Effector CD4-positive, alpha-beta T cell (primary cell): Measurements from ENCODE around the gene DBNDD1.
"Not testable (repeated sequence)": the region's sequence is repeated elsewhere in the genome, so short reads cannot be mapped to it uniquely, and the experiment has no call there.

ENCODE experiments used
- DNase-seq: peaks from one replicate; pipeline ENCODE4 v3.0.0-alpha.2; 2020

Gene DBNDD1

DNA sequence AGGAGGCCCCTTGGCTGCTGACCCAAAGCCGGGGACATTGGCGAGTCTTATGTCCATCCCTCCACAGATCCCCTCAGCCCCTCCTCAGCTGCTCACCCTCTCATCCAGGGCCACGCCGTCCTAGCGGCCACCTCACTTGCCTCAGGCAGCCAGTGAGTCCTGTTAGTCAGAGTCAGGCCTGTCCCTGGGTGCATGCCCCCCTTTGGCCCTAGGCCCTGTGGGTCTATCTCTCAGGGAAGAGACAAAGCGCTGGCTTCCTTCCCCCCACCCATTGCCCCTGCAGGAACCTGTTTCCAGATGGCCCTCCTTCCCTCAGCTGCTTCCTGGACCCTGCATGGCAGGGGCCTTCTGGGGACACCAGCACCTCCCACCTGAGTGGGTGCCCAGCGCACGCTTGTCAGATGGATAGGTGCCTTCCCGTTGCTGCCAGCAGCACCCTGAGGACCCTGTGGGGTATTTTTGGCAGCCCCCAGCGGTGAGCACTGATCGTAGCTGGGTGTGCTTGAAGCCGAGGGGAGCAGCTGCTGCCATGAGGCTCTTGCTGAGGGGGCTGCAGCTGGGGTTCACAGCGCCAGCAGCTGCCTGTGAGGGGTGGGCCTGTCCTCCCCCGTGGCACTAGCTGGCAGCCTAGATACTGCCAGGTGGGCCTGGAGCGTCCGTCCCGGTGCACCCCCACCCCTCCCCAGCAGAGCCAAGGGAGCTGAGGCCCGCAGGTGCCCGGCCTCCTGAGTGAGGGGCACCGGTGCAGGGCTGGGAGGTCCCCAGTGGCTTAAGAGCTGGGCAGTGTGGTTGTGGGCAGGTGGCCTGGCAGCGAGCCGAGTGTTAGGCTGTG, 8.4 kb downstream of the DBNDD1 start:
- DNase-seq, result no peak

DNA sequence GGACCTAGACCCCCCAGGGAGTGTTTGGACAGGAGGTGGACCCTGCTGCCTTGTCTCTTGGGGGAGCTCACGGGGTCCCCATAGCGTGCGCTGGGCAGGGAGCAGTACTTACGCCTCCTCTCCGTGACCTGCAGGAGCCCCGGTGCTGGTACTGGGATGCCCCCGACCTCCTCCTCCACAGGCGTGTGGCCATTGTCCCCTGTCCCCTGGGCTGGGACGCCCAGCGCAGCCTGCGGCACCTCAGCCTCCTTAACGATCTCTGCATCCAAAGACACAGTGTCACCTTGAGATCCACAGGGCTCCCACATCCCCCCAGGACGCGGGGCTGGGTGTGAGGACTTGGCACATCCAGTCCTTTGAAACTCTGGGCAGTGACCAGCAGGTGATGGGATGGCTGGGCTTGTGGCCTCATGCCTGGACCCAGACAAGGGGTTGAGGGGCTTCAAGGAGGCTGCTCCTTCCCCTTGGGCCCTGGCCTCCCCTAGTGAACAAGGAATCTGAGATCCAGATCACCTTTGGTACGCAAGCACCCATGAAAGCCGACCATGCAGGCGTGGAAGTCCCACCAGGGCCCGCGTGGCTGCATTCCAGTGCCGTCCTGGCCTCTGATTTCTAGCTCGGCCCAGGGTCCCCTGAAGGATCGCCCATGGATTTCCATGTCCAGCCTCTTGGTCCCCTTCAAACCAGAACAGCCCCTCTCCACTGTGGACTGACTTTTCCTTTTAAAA, 9.9 kb downstream of the DBNDD1 start:
- DNase-seq, result no peak

DNA sequence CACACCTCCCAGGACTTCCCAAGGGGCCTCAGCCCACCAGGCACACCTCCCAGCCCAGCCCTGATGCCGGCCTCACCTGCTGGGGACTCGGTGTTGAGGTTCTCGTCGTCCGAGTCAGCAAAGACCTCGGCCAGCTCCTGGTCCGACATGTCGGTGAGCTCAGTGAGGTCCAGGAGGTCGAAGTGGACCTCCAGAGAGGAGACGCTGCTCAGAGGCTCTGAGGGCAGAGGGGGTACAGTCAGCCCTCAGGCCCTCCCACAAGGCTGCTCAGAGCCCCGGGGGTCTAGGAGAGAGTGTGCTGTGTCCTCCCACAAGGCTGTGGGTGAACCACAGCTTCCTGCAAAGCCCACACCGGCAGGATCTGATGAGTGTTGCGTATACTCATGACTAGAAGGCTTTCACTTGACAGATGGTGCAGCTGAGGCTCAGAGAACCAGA, 10.5 kb downstream of the DBNDD1 start:
- peak; percentile 30 for DNase-seq

DNA sequence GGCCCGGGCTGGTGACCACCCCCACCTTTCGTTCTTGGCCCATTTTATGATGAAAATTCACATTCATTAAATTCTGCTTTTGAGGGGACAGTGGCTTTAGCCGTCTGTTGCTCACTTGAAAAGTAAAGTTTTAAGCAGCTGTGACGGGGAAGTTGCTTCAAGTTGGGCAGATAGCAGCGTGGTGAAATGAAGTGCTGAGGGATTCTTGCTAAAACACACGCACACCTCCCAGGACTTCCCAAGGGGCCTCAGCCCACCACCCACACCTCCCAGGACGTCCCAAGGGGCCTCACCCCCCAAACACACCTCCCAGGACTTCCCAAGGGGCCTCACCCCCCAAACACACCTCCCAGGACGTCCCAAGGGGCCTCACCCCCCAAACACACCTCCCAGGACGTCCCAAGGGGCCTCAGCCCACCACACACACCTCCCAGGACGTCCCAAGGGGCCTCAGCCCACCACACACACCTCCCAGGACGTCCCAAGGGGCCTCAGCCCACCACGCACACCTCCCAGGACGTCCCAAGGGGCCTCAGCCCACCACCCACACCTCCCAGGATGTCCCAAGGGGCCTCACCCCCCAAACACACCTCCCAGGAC, 11.5 kb downstream of the DBNDD1 start:
- DNase-seq, result not testable (repeated sequence)

DNA sequence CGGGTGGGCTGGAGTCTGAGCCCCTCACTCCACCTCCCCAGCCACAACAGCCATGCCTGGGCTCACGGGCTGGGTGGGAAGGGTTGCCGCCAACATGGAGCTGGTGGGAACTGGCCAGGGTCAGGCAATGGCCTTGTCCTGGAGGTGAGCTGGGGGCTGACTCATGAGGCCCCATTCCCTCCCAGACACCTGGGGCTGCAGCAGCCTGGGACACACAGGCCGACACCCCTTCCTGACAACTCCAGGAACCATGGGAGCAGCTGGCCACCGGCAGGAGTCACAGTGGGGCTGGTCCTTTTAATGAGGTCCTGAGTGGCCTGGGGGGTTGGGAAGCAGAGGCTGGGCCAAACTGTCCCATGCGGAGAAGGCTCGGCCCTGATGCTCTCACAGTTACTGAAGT, 12.2 kb downstream of the DBNDD1 start:
- no peak for DNase-seq

DNA sequence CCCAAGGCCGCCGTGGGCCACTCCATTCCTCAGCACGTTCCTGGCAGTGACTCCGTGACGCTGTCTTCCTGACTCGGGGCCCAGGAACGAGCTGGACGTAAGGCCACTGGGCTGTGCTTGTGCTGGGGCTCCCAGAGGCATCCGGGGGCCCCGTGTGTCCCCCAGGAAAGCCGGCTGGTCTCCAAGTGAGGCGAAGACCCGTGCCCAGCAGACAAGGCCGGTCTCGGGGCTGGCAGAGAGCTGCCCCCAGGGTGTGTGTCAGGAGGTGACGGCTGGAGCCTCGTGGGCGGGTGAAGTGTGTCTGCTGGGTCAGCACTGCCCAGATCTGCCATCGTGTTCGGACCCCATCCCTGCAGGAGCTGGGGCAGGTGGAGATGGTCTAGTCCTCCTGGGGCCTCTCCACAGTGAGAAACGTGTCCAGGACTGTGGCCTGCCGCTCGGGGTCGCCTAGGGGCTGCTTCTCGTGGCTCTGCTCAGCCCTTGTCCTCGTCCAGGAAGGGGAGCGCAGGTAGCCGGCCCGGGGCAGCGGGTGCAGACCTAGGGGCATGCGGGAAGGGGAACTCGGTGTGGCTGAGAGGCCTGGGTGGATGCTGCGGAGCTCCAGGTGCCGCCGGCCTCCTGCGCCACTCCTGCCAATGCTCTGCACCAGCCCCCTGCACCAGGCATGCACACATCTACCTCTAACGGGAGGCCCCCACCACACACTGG, 13.1 kb downstream of the DBNDD1 start:
- DNase-seq, result no peak

DNA sequence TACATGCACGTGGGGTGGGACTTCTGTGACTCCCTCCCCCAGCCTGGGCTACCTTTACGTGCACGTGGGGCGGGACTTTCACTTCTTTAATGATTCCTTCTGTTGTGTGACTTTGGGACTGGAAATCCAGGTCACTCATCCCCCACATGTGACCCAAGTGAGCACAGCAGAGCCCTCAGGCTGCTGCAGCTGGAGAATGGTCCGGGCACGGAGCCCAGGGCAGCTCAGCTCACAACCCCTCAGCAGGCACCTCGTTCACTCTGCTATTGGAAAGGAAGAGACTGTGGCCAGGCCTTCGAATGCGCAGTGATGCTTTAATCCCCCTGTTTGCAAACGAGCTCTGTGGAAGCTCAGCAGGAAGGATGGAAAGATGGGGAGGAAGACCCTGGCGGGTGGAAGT, 14.7 kb downstream of the DBNDD1 start:
- no peak for DNase-seq

DNA sequence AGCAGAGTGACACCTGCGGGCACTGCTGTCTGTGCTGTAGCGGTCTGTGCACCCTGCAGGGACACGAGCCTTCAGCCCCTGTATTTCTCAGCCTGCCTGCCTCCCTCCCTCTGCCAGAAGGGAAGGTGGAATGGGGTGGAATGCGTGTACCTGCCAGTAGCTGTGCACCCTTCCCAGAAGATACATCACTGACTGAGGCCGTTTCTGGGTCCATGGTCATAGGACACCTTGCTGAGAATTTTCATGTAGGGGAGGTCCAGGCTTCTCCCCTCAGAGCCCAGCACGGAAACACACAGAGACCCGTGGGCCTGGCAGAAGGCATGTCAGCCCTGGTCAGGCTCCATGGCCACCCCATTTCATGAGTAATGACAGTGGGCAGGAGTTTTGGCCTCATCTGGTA, 16.5 kb downstream of the DBNDD1 start:
- DNase-seq, result no peak

DNA sequence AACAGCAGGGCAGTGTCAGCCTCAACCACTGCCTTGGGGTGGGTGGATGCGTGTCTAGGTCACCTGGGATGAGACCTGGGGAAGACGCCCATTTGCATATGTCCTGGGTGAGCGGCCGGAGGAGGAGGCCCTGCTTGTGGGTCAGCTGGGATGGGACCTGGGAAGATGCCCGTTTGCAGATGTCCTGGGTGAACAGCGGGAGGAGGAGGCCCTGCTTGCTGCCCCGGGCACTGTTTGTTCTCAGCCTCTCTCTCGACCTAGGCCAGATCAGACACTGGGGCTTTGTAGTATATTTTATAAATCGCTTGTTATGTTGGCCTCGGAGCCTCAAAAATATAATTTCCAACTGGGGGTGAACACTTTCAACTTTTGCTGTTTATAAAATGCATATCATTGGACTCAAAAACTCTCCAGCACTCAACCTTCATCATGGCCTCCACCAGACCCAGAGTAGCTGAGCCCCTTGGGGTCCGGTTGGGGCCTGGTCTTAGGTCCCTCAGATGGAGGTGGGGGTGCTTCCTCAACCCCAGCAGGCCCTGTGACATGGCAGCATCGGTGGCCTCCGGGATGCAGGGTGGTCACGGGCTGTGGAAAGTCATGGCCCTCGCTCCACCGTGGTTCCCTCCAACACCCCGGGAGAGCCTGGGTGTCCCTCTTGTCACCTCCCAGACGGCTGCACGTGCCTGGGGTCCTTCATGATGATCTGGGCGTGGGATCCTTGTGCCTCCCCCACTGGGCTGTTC, 17.3 kb downstream of the DBNDD1 start:
- DNase-seq, result no peak

DNA sequence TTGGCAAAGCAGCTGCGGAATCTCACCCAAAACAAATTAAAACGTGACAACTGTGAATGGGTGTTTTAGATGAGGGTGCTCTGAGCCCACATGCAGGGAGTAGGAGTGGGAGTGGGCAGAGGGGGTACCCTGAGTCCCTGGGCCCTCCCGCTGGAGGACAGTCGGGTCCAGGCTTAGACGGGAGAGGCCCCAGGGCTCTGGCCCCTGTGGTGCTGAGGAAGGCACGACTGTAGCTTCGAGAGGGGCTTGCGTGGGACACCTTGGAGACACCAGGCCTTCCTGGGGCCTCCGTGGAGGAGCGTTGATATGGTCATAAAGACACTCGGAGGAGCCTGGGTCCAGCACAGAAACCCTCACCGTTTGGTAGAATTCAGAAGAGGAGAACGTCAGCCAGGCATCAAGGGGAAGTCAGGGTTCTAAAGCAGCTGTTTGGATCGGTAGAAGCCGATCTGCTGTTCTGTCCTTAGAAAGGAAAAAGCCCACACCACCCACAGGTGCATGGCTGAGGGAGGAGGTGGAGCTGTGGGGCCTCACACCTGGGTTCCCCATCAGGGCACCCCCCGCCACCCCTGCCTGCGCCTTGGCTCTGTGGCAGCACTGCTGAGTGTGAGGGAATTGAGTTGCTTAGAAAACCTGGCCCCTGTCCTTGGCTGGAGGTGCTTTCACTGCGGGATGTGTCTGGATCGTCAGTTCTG, 18.4 kb downstream of the DBNDD1 start:
- DNase-seq, result no peak

DNA sequence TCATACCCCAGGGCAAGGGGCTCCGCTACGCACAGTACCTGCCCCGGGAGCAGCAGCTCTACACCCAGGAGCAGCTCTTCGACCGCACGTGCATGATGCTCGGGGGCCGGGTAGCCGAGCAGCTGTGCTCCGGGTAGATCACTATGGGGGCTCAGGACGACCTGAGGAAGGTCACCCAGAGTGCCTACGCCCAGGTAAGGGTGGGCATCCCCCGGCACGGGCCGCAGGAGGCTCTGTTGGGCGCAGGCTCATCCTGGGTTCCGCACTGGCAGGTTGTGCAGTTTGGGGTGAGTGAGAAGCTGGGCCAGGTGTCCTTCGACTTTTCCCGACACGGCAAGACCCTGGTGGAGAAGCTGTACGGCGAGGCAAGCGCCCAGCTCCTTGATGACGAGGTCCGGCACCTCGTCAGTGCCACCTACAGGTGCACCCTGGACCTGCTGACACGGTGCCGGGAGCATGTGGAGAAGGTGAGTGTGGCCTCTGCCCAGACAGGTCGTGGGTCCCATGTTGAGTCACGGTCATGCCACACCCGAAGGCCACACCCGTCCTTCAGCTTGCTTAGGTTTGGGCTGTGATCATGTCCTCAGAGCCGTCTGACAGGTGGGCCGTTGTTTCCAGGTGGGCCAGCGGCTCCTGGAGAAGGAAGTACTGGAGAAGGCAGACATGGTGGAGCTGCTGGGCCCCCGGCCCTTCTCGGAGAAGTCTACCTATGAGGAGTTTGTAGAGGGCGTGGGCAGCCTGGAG, 19.3 kb downstream of the DBNDD1 start:
- DNase-seq, result no peak

DNA sequence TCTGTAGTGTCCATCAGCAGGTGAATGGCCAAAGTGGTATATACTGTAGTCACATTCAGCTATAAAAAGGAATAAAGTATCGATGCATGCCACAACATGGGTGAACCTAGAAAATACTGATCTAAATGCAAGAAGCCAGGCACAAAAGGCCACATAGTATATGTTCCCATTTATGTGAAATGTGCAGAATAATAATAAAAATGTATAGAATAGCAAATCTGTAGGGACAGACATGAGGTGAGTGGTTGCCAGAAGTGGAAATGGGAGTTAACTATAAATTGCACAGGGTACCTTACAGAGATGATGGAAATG, 23.1 kb downstream of the DBNDD1 start:
- DNase-seq, result no peak

DNA sequence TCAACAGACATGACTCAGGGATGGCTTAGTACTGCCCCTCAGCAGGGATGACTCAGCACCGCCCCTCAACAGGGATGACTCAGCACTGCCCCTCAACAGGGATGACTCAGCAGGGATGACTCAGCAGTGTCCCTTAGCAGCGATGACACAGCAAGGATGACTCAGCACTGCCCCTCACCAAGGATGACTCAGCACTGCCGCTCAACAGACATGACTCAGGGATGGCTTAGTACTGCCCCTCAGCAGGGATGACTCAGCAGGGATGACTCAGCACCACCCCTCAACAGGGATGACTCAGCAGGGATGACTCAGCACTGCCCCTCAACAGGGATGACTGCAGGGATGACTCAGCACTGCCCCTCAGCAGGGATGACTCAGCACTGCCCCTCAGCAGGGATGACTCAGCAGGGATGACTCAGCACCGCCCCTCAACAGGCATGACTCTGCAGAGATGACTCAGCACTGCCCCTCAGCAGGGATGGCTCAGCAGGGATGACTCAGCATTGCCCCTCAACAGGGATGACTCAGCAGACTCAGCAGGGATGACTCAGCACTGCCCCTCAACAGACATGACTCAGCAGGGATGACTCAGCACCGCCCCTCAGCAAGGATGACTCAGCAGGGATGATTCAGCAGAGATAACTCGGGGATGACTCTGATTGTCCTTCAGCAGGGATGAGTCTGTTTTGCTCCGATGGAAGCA, 23.6 kb downstream of the DBNDD1 start:
- DNase-seq, result peak; percentile 13

DNA sequence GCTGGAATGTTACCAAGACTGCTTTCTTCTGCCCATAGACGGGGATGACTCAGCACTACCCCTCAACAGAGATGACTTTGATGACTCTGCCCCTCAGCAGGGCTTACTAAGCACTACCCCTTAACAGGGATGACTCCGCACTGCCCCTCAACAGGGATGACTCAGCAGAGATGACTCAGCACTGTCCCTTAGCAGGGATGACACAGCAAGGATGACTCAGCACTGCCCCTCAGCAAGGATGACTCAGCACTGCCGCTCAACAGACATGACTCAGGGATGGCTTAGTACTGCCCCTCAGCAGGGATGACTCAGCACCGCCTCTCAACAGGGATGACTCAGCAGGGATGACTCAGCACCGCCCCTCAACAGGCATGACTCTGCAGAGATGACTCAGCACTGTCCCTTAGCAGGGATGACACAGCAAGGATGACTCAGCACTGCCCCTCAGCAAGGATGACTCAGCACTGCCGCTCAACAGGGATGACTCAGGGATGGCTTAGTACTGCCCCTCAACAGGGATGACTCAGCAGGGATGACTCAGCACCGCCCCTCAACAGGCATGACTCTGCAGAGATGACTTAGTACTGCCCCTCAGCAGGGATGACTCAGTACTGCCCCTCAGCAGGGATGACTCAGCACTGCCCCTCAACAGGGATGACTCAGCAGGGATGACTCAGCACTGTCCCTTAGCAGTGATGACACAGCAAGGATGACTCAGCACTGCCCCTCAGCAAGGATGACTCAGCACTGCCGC, 24.4 kb downstream of the DBNDD1 start:
- DNase-seq, result peak; percentile 15

DNA sequence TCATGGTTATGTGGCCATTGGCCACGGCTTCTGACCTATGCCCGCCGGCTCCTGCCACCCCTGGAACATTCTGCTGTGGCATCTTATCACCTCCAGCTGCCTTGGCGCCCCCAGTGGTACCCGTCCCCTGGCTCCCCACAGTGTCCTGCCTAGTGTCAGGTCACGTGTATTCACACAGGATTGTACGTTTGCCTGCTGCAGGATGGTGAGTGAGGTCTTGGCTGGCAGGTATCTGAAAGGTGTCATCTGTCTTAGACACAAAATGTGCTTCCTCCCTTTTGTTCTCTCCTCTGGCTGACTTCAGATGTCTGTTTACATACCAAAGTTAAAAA, 24.9 kb downstream of the DBNDD1 start:
- no peak for DNase-seq

DNA sequence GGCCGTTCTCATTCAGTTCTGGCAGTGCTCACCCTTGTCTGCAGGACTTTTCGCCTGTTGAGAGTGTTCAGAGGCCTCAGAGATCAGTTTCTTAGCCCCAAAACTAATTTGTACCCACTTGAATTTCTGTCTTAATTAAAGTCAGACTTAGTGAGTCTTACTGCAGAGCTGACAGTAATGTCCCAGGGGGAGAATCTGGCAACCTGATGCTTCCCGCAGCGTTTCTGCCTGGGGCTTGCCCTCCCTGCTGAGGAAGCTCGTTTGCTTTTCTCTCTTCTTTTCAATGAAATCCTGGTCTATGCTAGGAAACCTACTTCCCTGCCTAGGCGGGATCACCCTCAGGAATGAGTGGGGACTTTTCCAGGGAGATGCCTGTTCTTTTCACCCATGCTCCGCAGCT, 25.3 kb downstream of the DBNDD1 start:
- no peak for DNase-seq

DNA sequence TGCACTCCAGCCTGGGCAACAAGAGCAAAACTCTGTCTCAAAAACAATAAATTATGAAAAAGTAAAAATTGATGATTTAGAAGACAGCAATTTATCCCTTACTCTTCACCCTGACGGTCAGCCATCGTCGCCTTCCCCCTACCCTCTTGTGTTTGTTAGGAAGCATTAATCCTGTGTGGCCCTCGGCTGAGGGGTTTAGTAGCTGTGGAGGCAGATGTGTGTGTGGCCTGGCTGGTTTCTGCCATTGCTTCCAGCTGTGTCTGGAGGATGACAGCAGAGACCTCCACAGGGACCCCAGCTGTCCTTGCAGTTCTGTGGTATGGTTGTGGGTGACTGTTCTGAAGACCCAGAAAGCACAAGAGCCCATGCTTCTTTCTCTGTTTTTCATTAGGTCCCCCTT, 25.9 kb downstream of the DBNDD1 start:
- no peak for DNase-seq

DNA sequence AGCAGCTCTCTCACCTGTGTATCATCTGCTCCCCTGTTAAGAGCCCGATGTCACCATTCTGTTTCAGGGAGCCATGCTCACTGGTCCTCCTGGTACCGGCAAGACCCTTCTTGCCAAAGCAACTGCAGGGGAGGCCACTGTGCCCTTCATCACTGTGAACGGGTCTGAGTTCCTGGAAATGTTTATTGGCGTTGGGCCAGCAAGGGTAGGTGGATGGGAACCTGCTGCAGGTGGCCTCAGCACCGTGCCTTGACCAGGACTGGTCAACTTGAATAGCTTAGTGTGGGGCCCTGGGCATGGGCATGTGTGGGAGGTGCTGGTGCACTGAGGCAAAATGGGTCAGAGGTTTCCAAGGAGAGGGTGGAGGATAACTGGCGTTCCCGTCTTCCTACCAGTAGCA, 28.5 kb downstream of the DBNDD1 start:
- DNase-seq, result no peak

DNA sequence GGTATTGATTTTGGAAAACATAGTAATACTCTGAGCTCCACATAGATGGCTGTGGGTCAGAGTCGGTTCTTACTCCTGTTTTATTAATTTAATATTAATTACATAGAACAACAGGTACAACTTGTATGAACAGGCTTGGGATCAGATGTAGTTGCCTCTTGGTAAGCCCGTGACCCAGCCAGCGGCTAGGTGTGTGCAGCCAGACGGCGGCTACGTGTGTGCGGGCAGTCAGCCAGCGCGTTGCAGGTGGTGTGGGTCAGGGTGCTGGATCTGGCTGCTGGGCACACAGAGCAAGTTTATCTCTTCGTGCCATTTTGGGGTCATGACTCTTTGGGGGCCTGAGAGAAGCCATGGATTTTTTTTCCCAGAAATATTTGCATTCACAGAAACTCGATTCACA, 30.3 kb downstream of the DBNDD1 start:
- no peak for DNase-seq

DNA sequence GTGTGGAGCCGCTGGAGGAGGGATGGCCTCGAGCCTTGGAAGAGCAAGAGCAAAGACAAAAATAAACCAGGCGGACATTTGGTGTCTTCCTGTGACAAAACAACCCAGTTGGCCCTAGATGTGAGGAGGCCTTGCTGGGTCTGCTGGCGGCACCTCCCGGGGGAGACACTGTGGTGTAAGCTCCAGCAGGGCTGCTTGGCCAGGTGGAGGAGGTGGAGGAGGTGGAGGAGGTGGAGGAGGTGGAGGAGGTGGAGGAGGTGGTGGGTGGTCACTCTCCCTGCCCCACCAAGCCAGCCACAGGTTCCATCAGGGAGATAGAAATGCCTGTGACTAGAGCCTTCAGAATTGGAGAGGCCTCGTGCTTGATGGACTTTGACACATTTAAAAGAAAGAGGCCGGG, 32.1 kb downstream of the DBNDD1 start:
- no peak for DNase-seq
